Natural killer cell (primary cell): ENCODE measurements around the gene IQGAP3. TPM values are rescaled to one million over a fixed set of nuclear protein-coding genes. Genes with fewer than 3 reads are reported as not detected.
A peak's percentile ranks its signal among the peaks of the same experiment; 100 is the strongest.

Source experiments
- ATAC-seq, 3 donors: fragments of 150-1000 bp in 2 of 3; fragments of 200-7000 bp in 1 of 3; cut with Tn5 transposase; 1 replicate in 1 of 3; 2 replicates in 2 of 3; pipeline ENCODE4 v1.10.0; 2021; ENCODE audit warnings: mild to moderate bottlenecking in 2 of 3, moderate library complexity in 2 of 3
- DNase-seq, 2 donors: peaks; one replicate each; pipeline versions ENCODE4 v3.0.0 to v3.0.0-alpha.2; 2013 to 2021; ENCODE audit warnings: mixed read lengths in 1 of 2
- H3K27ac ChIP-seq: one replicate; pipeline ENCODE4 v1.5.1; 2013; ENCODE audit warnings: mild to moderate bottlenecking, low read length
- H3K27me3 ChIP-seq: one replicate; pipeline ENCODE4 v1.6.1; 2013; ENCODE audit warnings: low read length; ENCODE audit not compliant: control insufficient read depth, insufficient read depth
- H3K36me3 ChIP-seq: one replicate; pipeline ENCODE4 v1.6.1; 2013; ENCODE audit warnings: low read length; ENCODE audit not compliant: control insufficient read depth, insufficient read depth
- H3K4me1 ChIP-seq: one replicate; pipeline ENCODE4 v1.6.1; 2013; ENCODE audit warnings: low read length; ENCODE audit not compliant: control insufficient read depth, insufficient read depth
- H3K4me3 ChIP-seq: one replicate; pipeline ENCODE4 v1.5.1; 2013; ENCODE audit warnings: low read length
- H3K9me3 ChIP-seq: one replicate; pipeline ENCODE4 v1.6.1; 2013; ENCODE audit warnings: low read length; ENCODE audit not compliant: control insufficient read depth, insufficient read depth
- H3K27ac Mint-ChIP-seq, 2 donors: one replicate each; pipeline ENCODE4 v1.8.0; 2022; ENCODE audit warnings: mild to moderate bottlenecking in 2 of 2, mixed read lengths in 2 of 2, moderate library complexity in 1 of 2
- H3K27me3 Mint-ChIP-seq, 2 donors: one replicate each; pipeline ENCODE4 v1.8.0; 2022; ENCODE audit warnings: low read depth in 2 of 2, mixed read lengths in 2 of 2
- H3K36me3 Mint-ChIP-seq: one replicate; pipeline ENCODE4 v1.8.0; 2022; ENCODE audit warnings: mixed read lengths
- H3K4me1 Mint-ChIP-seq, 2 donors: one replicate each; pipeline ENCODE4 v1.8.0; 2022; ENCODE audit warnings: mixed read lengths in 2 of 2
- H3K4me3 Mint-ChIP-seq: one replicate; pipeline ENCODE4 v1.8.0; 2022; ENCODE audit warnings: mild to moderate bottlenecking, moderate library complexity, mixed read lengths
- H3K9me3 Mint-ChIP-seq, 2 donors: one replicate each; pipeline ENCODE4 v1.8.0; 2022; ENCODE audit warnings: mixed read lengths in 2 of 2
- CTCF ChIP-seq: fragments of 200-600 bp; IDR thresholded peaks from one replicate; pipeline ENCODE4 v1.8.0; 2022; ENCODE audit warnings: antibody characterized with exemption
- WGBS: methylation state at CpG from one replicate; pipeline ENCODE4 v1.1.7; 2013; ENCODE audit warnings: missing lambda C conversion rate; ENCODE audit not compliant: insufficient coverage; 5-methylcytosine and 5-hydroxymethylcytosine counted together
- intact Hi-C: fragments of 100-400 bp; cut with micrococcal nuclease; formaldehyde crosslinking; loops from one replicate; pipeline ENCODE4 v1.14.2; 2022
- total RNA-seq, 4 donors: library from RNA; stranded (reverse); fragments of 120-200 nt in 1 of 4; gene quantifications; one replicate each; pipeline versions ENCODE4 v1.2.3 to v1.2.4, GENCODE V29; 2013 to 2022

Gene IQGAP3
- total RNA-seq, 3 donors from 2014 or later (not counting 1 experiment from before 2014, with no cell fraction given), result 0.08 to 0.21 (median 0.14) TPM

- Mint-ChIP-seq H3K9me3 (no peaks in the 10 kb centered on the region), H3K4me3 (peak overlapping the region; percentile 87), H3K4me1 (peaks cover 84 to 98% of the 10 kb centered on the region in 2 donors), H3K27ac (peak overlapping the region; percentile 89 to 97), H3K36me3 (no peaks in the 10 kb centered on the region), H3K27me3 (no peaks in the 10 kb centered on the region)
- H3K4me3 ChIP-seq, result no peak overlapping the region
- H3K4me1 ChIP-seq, result peaks cover 91% of the 10 kb centered on the region
- WGBS, result 19% methylated on average over 11 of the region's 12 CpGs
- no peaks in the 10 kb centered on the region for H3K9me3 ChIP-seq
- peak; percentile 52 to 57 (median 56) for ATAC-seq
- intact Hi-C loops, result loop anchor here (1.0 to 2.0 kb wide), 2 partner anchors 10 to 15 kb away; no protein-coding TSS in a partner anchor
- no peaks in the 10 kb centered on the region for H3K27me3 ChIP-seq
- TF ChIP-seq CTCF, result no peak
- H3K36me3 ChIP-seq, result no peaks in the 10 kb centered on the region
- peak in 1 of 2 donors; percentile 70 for DNase-seq
- peak overlapping the region; percentile 77 for H3K27ac ChIP-seq
Measured at GRCh38 chr1:156489166-156489934, 83.0 kb downstream of the IQGAP3 start.

- no peaks in the 10 kb centered on the region for H3K9me3 ChIP-seq
- intact Hi-C loops, result loop anchor here (1.0 to 2.0 kb wide), 2 partner anchors 11 to 16 kb away; no protein-coding TSS in a partner anchor
- no peaks in the 10 kb centered on the region for H3K9me3 Mint-ChIP-seq
- 17% methylated on average over 4 of the region's 5 CpGs for WGBS
- H3K27me3 ChIP-seq, result no peaks in the 10 kb centered on the region
- peak overlapping the region; percentile 77 for H3K27ac ChIP-seq
- DNase-seq (peak in 1 of 2 donors; percentile 54), ATAC-seq (peak; percentile 25 to 50 (median 39))
- no peak for TF ChIP-seq CTCF
- H3K36me3 ChIP-seq, result peaks cover 2% of the 10 kb centered on the region
- no peak overlapping the region for H3K4me3 ChIP-seq
- H3K27me3 Mint-ChIP-seq, result no peaks in the 10 kb centered on the region
- peak overlapping the region; percentile 89 to 97 for H3K27ac Mint-ChIP-seq
- H3K4me3 Mint-ChIP-seq, result peak overlapping the region; percentile 87
- peaks cover 85 to 98% of the 10 kb centered on the region in 2 donors for H3K4me1 Mint-ChIP-seq
- peaks cover 85% of the 10 kb centered on the region for H3K4me1 ChIP-seq
- H3K36me3 Mint-ChIP-seq, result no peaks in the 10 kb centered on the region
Measured at GRCh38 chr1:156488566-156489165, 83.7 kb downstream of the IQGAP3 start.

GRCh38 chr1:156487862-156488261 is 84.5 kb downstream of the IQGAP3 start:
- Mint-ChIP-seq H3K4me1 (peaks cover 81 to 98% of the 10 kb centered on the region in 2 donors), H3K27ac (peak overlapping the region; percentile 89 to 97), H3K4me3 (peak overlapping the region; percentile 87), H3K27me3 (no peaks in the 10 kb centered on the region), H3K9me3 (no peaks in the 10 kb centered on the region), H3K36me3 (no peaks in the 10 kb centered on the region)
- intact Hi-C loops, result loop anchor here (2.0 kb wide), 1 partner anchor 17 kb away; no protein-coding TSS in a partner anchor
- peak in 1 of 2 donors; percentile 48 for DNase-seq
- TF ChIP-seq CTCF, result no peak
- H3K4me1 ChIP-seq, result peaks cover 77% of the 10 kb centered on the region
- no peak overlapping the region for H3K4me3 ChIP-seq
- 28% methylated on average over 4 of the region's 4 CpGs for WGBS
- H3K36me3 ChIP-seq, result peaks cover 9% of the 10 kb centered on the region
- peak; percentile 42 to 54 (median 48) for ATAC-seq
- peak overlapping the region; percentile 77 for H3K27ac ChIP-seq
- no peaks in the 10 kb centered on the region for H3K9me3 ChIP-seq
- H3K27me3 ChIP-seq, result no peaks in the 10 kb centered on the region
